DLD1 (cell line): ENCODE data around the gene E2F1.

Source experiments
- in situ Hi-C: cut with HindIII; loops from 2 replicates; pipeline ENCODE4 v1.10.0; 2017; ENCODE audit warnings: low sequenced_read_pairs

E2F1 gene

GRCh38 chr20:33686100-33686983, at the start of gene E2F1:
Gene E2F1, minus strand, starts transcription at chr20:33686385. Its CDS starts 121 bp downstream, at chr20:33686264.
- in situ Hi-C loops: no loop called here

GRCh38 chr20:33733654-33734576, 47.7 kb upstream of the E2F1 start:
- in situ Hi-C loops: no loop called here

GRCh38 chr20:33732166-33732970, 46.2 kb upstream of the E2F1 start:
- in situ Hi-C loops: no loop called here

- in situ Hi-C loops: no loop called here
Observed at GRCh38 chr20:33731693-33732165, 45.5 kb upstream of the E2F1 start, which contains the start of gene ZNF341. Gene ZNF341, plus strand, starts transcription at chr20:33731996. Its CDS starts 26 bp downstream, at chr20:33732022.

GRCh38 chr20:33730946-33731692, 44.9 kb upstream of the E2F1 start:
- in situ Hi-C loops: no loop called here

- in situ Hi-C loops: no loop called here
Observed at GRCh38 chr20:33729101-33729500, 42.9 kb upstream of the E2F1 start.

GRCh38 chr20:33728463-33728862, 42.3 kb upstream of the E2F1 start:
- in situ Hi-C loops: no loop called here

GRCh38 chr20:33727806-33728205, 41.6 kb upstream of the E2F1 start:
- in situ Hi-C loops: no loop called here

- in situ Hi-C loops: no loop called here
Observed at GRCh38 chr20:33727115-33727479, 40.9 kb upstream of the E2F1 start.

GRCh38 chr20:33725607-33726264, 39.6 kb upstream of the E2F1 start:
- in situ Hi-C loops: no loop called here

- in situ Hi-C loops: no loop called here
Observed at GRCh38 chr20:33724439-33725094, 38.4 kb upstream of the E2F1 start.

GRCh38 chr20:33721391-33722140, 35.4 kb upstream of the E2F1 start:
- in situ Hi-C loops: no loop called here

- in situ Hi-C loops: no loop called here
Observed at GRCh38 chr20:33719989-33720709, 34.0 kb upstream of the E2F1 start, which contains the start of gene PXMP4. Gene PXMP4, minus strand, starts transcription at chr20:33720310. Its CDS starts 103 bp downstream, at chr20:33720207.

- in situ Hi-C loops: no loop called here
Observed at GRCh38 chr20:33719277-33719988, 33.2 kb upstream of the E2F1 start.

- in situ Hi-C loops: no loop called here
Observed at GRCh38 chr20:33716498-33716897, 30.3 kb upstream of the E2F1 start.

- in situ Hi-C loops: no loop called here
Observed at GRCh38 chr20:33713865-33714367, 27.7 kb upstream of the E2F1 start.

- in situ Hi-C loops: no loop called here
Observed at GRCh38 chr20:33711446-33711738, 25.2 kb upstream of the E2F1 start.
